GM12801 (cell line): ENCODE measurements around the gene RENBP.

Experiments used
- TF ChIP-seq, protein P1 (sequence below): IDR thresholded peaks from one replicate; pipeline ENCODE4 v1.5.1; 2011; ENCODE audit warnings: control low read depth; ENCODE audit not compliant: insufficient read length; ENCODE audit errors: extremely low read depth

RENBP gene

DNA sequence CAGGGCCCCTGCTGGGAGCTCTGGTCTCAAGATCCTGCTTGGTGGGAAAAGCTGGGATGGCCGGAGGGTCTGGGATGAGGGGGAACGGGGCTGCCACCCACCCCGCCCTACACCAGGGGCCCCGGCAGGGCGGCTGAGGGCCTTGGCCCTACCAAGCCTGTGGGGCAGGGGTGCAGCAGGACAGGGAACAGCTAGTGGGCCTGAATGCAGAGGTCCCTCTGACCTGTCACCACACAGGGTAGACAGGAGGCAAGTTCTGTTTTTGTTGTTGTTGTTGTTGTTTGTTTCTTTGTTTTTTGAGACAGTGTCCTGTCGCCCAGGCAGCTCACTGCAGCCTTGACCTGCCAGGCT is 332 bp upstream of the RENBP start:
- TF ChIP-seq, protein P1, sequence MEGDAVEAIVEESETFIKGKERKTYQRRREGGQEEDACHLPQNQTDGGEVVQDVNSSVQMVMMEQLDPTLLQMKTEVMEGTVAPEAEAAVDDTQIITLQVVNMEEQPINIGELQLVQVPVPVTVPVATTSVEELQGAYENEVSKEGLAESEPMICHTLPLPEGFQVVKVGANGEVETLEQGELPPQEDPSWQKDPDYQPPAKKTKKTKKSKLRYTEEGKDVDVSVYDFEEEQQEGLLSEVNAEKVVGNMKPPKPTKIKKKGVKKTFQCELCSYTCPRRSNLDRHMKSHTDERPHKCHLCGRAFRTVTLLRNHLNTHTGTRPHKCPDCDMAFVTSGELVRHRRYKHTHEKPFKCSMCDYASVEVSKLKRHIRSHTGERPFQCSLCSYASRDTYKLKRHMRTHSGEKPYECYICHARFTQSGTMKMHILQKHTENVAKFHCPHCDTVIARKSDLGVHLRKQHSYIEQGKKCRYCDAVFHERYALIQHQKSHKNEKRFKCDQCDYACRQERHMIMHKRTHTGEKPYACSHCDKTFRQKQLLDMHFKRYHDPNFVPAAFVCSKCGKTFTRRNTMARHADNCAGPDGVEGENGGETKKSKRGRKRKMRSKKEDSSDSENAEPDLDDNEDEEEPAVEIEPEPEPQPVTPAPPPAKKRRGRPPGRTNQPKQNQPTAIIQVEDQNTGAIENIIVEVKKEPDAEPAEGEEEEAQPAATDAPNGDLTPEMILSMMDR: no peak

DNA sequence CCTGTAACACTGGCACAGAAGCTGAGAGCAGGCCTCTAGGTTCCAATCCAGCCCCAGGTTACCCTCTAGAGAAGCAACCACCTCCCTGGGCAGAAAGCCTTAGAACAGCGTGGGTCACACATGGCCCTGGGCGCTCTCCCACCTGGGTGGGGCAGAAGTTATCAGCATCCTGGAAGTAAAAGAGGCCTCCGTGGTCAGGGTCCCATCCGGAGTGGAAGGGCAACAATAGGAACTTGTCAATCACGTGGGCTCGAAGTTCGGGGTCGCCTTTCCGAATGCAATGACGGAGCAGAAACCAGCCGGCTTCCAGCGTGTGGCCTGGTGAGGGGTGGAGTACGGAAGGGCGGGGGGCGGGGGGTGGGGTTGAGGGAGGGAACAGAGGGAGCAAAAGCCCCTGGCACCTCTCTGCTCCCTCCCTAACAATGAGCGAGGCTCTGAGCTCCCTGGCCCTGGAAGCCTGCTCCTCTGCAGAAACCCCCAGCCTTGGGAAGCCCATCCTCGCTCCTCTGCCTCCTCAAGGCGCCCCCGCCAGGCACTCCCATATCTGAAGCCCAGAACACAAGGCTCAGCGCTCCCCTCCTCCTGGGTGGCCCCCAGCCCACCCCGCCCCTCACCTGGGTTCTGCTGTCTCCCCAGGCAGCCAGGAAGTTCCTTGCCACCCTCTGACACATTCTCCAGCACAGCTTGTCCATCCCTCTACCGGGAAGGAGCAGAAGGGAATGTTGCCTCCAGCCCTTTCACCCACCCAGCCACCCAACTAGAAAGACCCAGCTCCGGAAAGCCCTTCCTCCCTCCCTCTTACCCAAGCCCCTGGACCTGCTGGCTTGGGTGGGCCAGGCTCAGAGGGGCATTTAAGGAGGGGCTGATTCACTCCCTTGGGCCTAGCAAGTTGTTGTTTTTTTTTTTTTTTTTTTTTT is 2.8 kb downstream of the RENBP start:
- TF ChIP-seq, protein P1: no peak

DNA sequence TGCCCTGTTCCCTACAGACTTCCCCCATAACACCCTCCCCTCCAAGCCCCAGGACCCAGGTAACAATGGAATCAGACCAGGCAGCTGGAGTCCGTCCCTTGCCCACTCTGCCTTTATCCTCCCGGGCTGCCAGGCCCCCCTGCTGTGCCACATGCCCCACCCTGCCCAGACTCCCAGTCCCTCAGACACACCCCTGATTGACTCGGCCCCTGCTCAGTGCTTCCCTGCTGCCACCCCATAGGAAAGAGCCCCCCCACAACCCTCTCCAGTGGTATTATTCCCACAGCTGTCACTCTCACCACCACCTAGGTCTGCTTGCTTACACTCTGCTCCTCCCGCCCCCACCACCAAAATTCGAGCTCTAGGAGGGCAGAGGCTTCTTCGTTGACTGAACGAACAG is 4.9 kb downstream of the RENBP start:
- TF ChIP-seq, protein P1: no peak

DNA sequence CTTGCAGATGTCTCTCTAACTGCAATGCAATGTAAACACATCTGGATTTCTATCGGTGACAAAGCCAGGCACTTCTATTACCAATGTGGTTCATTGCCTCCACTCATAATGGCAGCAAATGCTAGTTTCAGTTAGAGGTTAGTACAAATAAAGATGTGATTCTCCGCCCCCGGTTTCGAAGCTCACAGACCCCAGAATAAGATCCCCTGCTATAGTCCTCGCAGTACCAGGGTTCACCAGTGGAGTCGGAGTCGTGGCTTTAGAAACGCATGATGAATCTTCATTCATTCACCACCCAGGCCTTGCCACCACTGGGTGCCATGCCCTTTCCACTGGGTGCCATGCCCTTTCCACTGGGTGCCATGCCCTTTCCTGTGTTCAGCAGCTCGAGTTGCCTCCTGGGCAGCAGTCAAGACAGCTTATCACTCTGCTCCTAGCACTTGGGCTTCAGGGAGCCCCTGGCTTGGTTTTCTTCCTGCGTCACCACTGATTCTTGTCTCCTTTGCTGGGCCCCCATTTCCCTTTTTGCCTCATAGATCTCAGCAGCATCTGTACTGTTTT is 6.1 kb downstream of the RENBP start:
- TF ChIP-seq, protein P1: no peak

DNA sequence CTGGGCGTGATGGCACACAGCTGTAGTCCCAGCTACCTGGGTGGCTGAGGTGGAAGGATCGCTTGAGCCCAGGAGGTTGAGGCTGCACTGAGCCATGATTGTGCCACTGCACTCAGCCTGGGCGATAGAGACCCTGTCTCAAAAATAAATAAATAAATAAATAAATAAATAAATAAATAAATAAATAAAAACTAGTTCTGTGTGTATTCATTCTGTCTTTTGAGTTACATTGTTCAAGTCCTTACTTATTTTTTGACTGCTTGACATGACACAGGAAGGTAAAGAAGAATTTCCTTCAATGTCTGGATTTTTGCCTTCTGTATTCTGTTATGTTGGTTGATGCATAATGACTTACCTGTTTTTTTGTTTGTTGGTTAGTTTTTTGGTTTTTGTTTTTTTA is 7.4 kb downstream of the RENBP start:
- TF ChIP-seq, protein P1: no peak

DNA sequence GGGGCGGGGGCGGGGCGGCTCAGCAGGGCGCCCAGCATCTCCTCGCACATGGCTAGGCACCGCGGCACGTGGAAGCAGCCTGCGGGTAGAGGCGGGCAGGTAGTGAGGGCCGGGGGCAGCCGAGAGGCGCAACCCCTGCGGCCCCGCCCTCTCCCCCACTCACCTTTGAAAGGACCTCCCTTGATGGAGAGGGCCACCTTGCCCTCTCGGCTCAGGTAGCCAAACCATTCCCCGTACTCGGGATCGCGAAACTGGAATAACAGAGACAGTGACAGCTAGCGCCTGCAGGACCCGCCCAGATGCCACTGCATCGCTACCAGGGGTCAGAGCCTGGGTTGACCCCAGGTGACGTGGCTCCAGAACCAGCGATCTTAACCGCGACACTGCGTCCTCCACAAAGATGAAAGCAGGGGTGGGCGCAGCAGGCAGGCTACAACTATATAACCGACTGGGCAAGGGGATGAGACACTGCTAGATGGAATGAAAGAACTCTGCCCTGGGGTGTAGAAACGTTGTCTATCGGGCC is 9.1 kb downstream of the RENBP start:
- TF ChIP-seq, protein P1: no peak

DNA sequence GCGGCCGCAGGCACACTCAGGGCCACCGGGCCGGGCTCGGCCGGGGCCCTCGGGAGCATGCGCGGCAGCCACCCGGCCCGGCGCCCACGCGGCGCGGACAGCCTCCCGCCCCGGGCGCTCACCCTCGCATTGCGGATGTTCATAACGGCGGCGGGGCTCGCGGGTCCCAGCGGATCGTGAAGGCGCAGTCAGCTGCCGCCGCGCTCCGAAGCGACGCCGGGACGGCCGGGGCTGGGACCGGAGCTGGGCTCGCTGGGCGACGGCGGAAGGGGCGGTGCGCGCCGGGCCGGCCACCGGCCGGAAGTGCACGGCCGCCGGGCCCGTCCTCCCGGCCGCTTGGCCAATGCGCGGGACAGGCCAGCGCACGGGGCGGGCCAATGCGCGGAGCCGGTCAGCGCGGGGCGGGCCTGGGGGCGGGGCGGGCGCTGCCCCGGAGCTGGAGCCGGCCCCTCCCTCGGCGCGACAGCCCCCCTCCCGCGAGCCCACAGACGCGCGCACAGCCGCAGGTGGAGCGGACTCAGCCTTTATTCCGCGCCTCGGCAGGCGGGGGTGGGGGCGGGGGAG is 9.6 kb downstream of the RENBP start, which contains the start of gene NAA10:
NAA10 (minus strand) TSS at position 276 of the 564 bp plus-strand sequence; CDS start at position 143, 133 bp downstream.
- TF ChIP-seq, protein P1: no peak
